ACC112 (cell line): ENCODE measurements around the gene OSBPL2.

Experiments used
- H2AFZ ChIP-seq: fragments of 200-600 bp; sonication (generic); one replicate; pipeline ENCODE4 v1.6.0; 2017; ENCODE audit warnings: antibody characterized with exemption, low read length; ENCODE audit not compliant: unreplicated experiment
- H3K27ac ChIP-seq: fragments of 200-600 bp; sonication (generic); 2 replicates; pipeline ENCODE4 v1.5.1; 2014; ENCODE audit warnings: low read depth, mild to moderate bottlenecking, antibody characterized with exemption, low read length, moderate library complexity
- H3K27me3 ChIP-seq: fragments of 200-600 bp; sonication (generic); 2 replicates; pipeline ENCODE4 v1.6.1; 2014; ENCODE audit warnings: mild to moderate bottlenecking, antibody characterized with exemption, low read length, moderate library complexity, mixed read lengths; ENCODE audit not compliant: insufficient read depth
- H3K36me3 ChIP-seq: fragments of 200-600 bp; sonication (generic); 2 replicates; pipeline ENCODE4 v1.6.1; 2016; ENCODE audit warnings: mild to moderate bottlenecking, antibody characterized with exemption, low read length, moderate library complexity, mixed read lengths; ENCODE audit not compliant: insufficient read depth
- H3K4me1 ChIP-seq: fragments of 200-600 bp; sonication (generic); one replicate; pipeline ENCODE4 v1.6.1; 2016; ENCODE audit warnings: low read length, mixed read lengths; ENCODE audit not compliant: insufficient read depth, unreplicated experiment, control insufficient read depth
- H3K4me3 ChIP-seq: fragments of 200-600 bp; sonication (generic); 2 replicates; pipeline ENCODE4 v1.5.1; 2014; ENCODE audit warnings: mild to moderate bottlenecking, low read depth, low read length
- H3K79me2 ChIP-seq: fragments of 200-600 bp; sonication (generic); one replicate; pipeline ENCODE4 v1.6.0; 2016; ENCODE audit warnings: low read length; ENCODE audit not compliant: control insufficient read depth, unreplicated experiment, insufficient read depth

The OSBPL2 gene

GRCh38 chr20:62262064-62262463 lies 23.7 kb downstream of the OSBPL2 start:
- Histone ChIP-seq H3K4me1 (peaks cover 13% of the 10 kb centered on the region), H2AFZ (no peak overlapping the region), H3K4me3 (no peak overlapping the region), H3K36me3 (peaks cover 29% of the 10 kb centered on the region), H3K79me2 (no peaks in the 10 kb centered on the region), H3K27me3 (no peaks in the 10 kb centered on the region), H3K27ac (no peak overlapping the region)

- Histone ChIP-seq H3K4me3 (no peak overlapping the region), H3K79me2 (no peaks in the 10 kb centered on the region), H2AFZ (no peak overlapping the region), H3K4me1 (peaks cover 7% of the 10 kb centered on the region), H3K27me3 (no peaks in the 10 kb centered on the region), H3K27ac (no peak overlapping the region), H3K36me3 (peaks cover 29% of the 10 kb centered on the region)
Observed at GRCh38 chr20:62263396-62263795, 25.1 kb downstream of the OSBPL2 start.

GRCh38 chr20:62265365-62265764 lies 27.0 kb downstream of the OSBPL2 start:
- no peak overlapping the region for H3K4me3 ChIP-seq
- no peaks in the 10 kb centered on the region for H3K79me2 ChIP-seq
- H3K27ac ChIP-seq, result no peak overlapping the region
- peaks cover 29% of the 10 kb centered on the region for H3K36me3 ChIP-seq
- H3K4me1 ChIP-seq, result no peaks in the 10 kb centered on the region
- H3K27me3 ChIP-seq, result no peaks in the 10 kb centered on the region
- H2AFZ ChIP-seq, result no peak overlapping the region

- Histone ChIP-seq H3K4me3 (no peak overlapping the region), H3K27me3 (no peaks in the 10 kb centered on the region), H3K79me2 (no peaks in the 10 kb centered on the region), H3K27ac (no peak overlapping the region), H3K4me1 (no peaks in the 10 kb centered on the region), H3K36me3 (peaks cover 29% of the 10 kb centered on the region), H2AFZ (no peak overlapping the region)
Observed at GRCh38 chr20:62266340-62266739, 28.0 kb downstream of the OSBPL2 start.

GRCh38 chr20:62266851-62267250 lies 28.5 kb downstream of the OSBPL2 start:
- Histone ChIP-seq H3K4me1 (no peaks in the 10 kb centered on the region), H3K36me3 (peaks cover 29% of the 10 kb centered on the region), H3K4me3 (no peak overlapping the region), H3K27me3 (no peaks in the 10 kb centered on the region), H3K27ac (no peak overlapping the region), H3K79me2 (no peaks in the 10 kb centered on the region), H2AFZ (no peak overlapping the region)

GRCh38 chr20:62267543-62267942 lies 29.2 kb downstream of the OSBPL2 start:
- H2AFZ ChIP-seq, result no peak overlapping the region
- H3K27ac ChIP-seq, result no peak overlapping the region
- H3K4me1 ChIP-seq, result no peaks in the 10 kb centered on the region
- H3K4me3 ChIP-seq, result no peak overlapping the region
- H3K36me3 ChIP-seq, result peaks cover 29% of the 10 kb centered on the region
- no peaks in the 10 kb centered on the region for H3K79me2 ChIP-seq
- no peaks in the 10 kb centered on the region for H3K27me3 ChIP-seq

GRCh38 chr20:62268228-62268900 lies 30.0 kb downstream of the OSBPL2 start:
- Histone ChIP-seq H3K27ac (no peak overlapping the region), H3K27me3 (no peaks in the 10 kb centered on the region), H3K4me1 (no peaks in the 10 kb centered on the region), H3K36me3 (peaks cover 26% of the 10 kb centered on the region), H3K4me3 (no peak overlapping the region), H2AFZ (no peak overlapping the region), H3K79me2 (no peaks in the 10 kb centered on the region)

- Histone ChIP-seq H3K4me3 (no peak overlapping the region), H3K36me3 (peaks cover 20% of the 10 kb centered on the region), H3K27me3 (no peaks in the 10 kb centered on the region), H3K4me1 (no peaks in the 10 kb centered on the region), H2AFZ (no peak overlapping the region), H3K79me2 (no peaks in the 10 kb centered on the region), H3K27ac (no peak overlapping the region)
Observed at GRCh38 chr20:62269378-62269777, 31.1 kb downstream of the OSBPL2 start.

GRCh38 chr20:62269871-62270270 lies 31.6 kb downstream of the OSBPL2 start:
- H2AFZ ChIP-seq, result no peak overlapping the region
- no peak overlapping the region for H3K4me3 ChIP-seq
- no peak overlapping the region for H3K27ac ChIP-seq
- no peaks in the 10 kb centered on the region for H3K4me1 ChIP-seq
- H3K36me3 ChIP-seq, result peaks cover 15% of the 10 kb centered on the region
- H3K79me2 ChIP-seq, result no peaks in the 10 kb centered on the region
- H3K27me3 ChIP-seq, result no peaks in the 10 kb centered on the region

- Histone ChIP-seq H3K4me1 (no peaks in the 10 kb centered on the region), H3K27ac (no peak overlapping the region), H3K79me2 (no peaks in the 10 kb centered on the region), H3K4me3 (no peak overlapping the region), H3K27me3 (no peaks in the 10 kb centered on the region), H2AFZ (no peak overlapping the region), H3K36me3 (no peaks in the 10 kb centered on the region)
Observed at GRCh38 chr20:62272200-62272599, 33.9 kb downstream of the OSBPL2 start.

- Histone ChIP-seq H3K27ac (no peak overlapping the region), H3K36me3 (no peaks in the 10 kb centered on the region), H3K4me1 (no peaks in the 10 kb centered on the region), H3K79me2 (no peaks in the 10 kb centered on the region), H2AFZ (no peak overlapping the region), H3K4me3 (no peak overlapping the region), H3K27me3 (no peaks in the 10 kb centered on the region)
Observed at GRCh38 chr20:62273416-62273815, 35.1 kb downstream of the OSBPL2 start.
